H9 (cell line): ENCODE data around the gene KLK1. TPM values are rescaled to one million over a fixed set of nuclear protein-coding genes. Genes with fewer than 3 reads are reported as not detected.
A peak's percentile ranks its signal among the peaks of the same experiment; 100 is the strongest.

Experiments
- DNase-seq: peaks from one replicate; pipeline ENCODE4 v3.0.0-alpha.2; 2017
- H2AFZ ChIP-seq: one replicate; pipeline ENCODE4 v1.6.1; 2013; ENCODE audit warnings: mild to moderate bottlenecking, low read length, control low read depth, moderate library complexity
- H2AK5ac ChIP-seq: 2 replicates; pipeline ENCODE4 v1.6.1; 2013; ENCODE audit warnings: low read length, control low read depth, mixed read lengths; ENCODE audit not compliant: insufficient read length
- H2BK120ac ChIP-seq: one replicate; pipeline ENCODE4 v1.6.1; 2013; ENCODE audit warnings: low read depth, mild to moderate bottlenecking, low read length, control low read depth, inconsistent platforms; ENCODE audit not compliant: poor library complexity, severe bottlenecking
- H2BK12ac ChIP-seq: 2 replicates; pipeline ENCODE4 v1.6.1; 2013; ENCODE audit warnings: low read length, control low read depth, mixed read lengths, low read depth; ENCODE audit not compliant: insufficient read length
- H2BK15ac ChIP-seq: 2 replicates; pipeline ENCODE4 v1.6.1; 2013; ENCODE audit warnings: low read depth, low read length, control low read depth
- H2BK20ac ChIP-seq: one replicate; pipeline ENCODE4 v1.6.1; 2013; ENCODE audit warnings: low read depth, mild to moderate bottlenecking, low read length, control low read depth, inconsistent platforms; ENCODE audit not compliant: poor library complexity, severe bottlenecking
- H2BK5ac ChIP-seq: 2 replicates; pipeline ENCODE4 v1.6.1; 2013; ENCODE audit warnings: low read length, control low read depth, mixed read lengths; ENCODE audit not compliant: insufficient read length
- H3K14ac ChIP-seq: 2 replicates; pipeline ENCODE4 v1.6.1; 2013; ENCODE audit warnings: low read length, control low read depth; ENCODE audit not compliant: insufficient read depth
- H3K18ac ChIP-seq: 2 replicates; pipeline ENCODE4 v1.6.1; 2013; ENCODE audit warnings: low read depth, mild to moderate bottlenecking, mixed read lengths, low read length, control low read depth; ENCODE audit not compliant: insufficient read length
- H3K23ac ChIP-seq: 2 replicates; pipeline ENCODE4 v1.6.1; 2013; ENCODE audit warnings: low read length, control low read depth, mixed read lengths, low read depth; ENCODE audit not compliant: insufficient read length
- H3K23me2 ChIP-seq: 2 replicates; pipeline ENCODE4 v1.6.1; 2013; ENCODE audit warnings: low read depth, mild to moderate bottlenecking, mixed read lengths, low read length, control low read depth; ENCODE audit not compliant: insufficient read length, poor library complexity, severe bottlenecking
- H3K27ac ChIP-seq: 2 replicates; pipeline ENCODE4 v1.5.1; 2013; ENCODE audit warnings: low read length, control low read depth, mixed read lengths, low read depth; ENCODE audit not compliant: insufficient read length
- H3K27me3 ChIP-seq: 2 replicates; pipeline ENCODE4 v1.6.1; 2013; ENCODE audit warnings: low read length, control low read depth, inconsistent platforms; ENCODE audit not compliant: insufficient read depth
- H3K4ac ChIP-seq: 2 replicates; pipeline ENCODE4 v1.6.1; 2013; ENCODE audit warnings: low read depth, mild to moderate bottlenecking, control low read depth, inconsistent platforms, low read length, moderate library complexity
- H3K4me1 ChIP-seq: 2 replicates; pipeline ENCODE4 v1.6.1; 2013; ENCODE audit warnings: low read length, control low read depth, inconsistent platforms; ENCODE audit not compliant: insufficient read depth
- H3K4me2 ChIP-seq: 2 replicates; pipeline ENCODE4 v1.6.1; 2013; ENCODE audit warnings: low read length, control low read depth, mixed read lengths; ENCODE audit not compliant: insufficient read length, insufficient read depth
- H3K56ac ChIP-seq: 2 replicates; pipeline ENCODE4 v1.6.1; 2013; ENCODE audit warnings: low read depth, mild to moderate bottlenecking, mixed read lengths, low read length, control low read depth; ENCODE audit not compliant: insufficient read length
- H3K79me1 ChIP-seq: 2 replicates; pipeline ENCODE4 v1.6.1; 2013; ENCODE audit warnings: low read depth, mild to moderate bottlenecking, moderate library complexity, low read length, control low read depth, inconsistent platforms; ENCODE audit not compliant: insufficient read depth, poor library complexity, severe bottlenecking
- H3K79me2 ChIP-seq: 2 replicates; pipeline ENCODE4 v1.6.1; 2013; ENCODE audit warnings: low read length, control low read depth, inconsistent platforms; ENCODE audit not compliant: insufficient read depth
- H3K9ac ChIP-seq: 2 replicates; pipeline ENCODE4 v1.6.1; 2013; ENCODE audit warnings: low read length, control low read depth, mixed read lengths; ENCODE audit not compliant: insufficient read length; ENCODE audit errors: extremely low read depth
- H3K9me3 ChIP-seq: one replicate; pipeline ENCODE4 v1.6.1; 2013; ENCODE audit warnings: low read depth, low read length, inconsistent platforms; ENCODE audit not compliant: control insufficient read depth
- H3T11ph ChIP-seq: one replicate; pipeline ENCODE4 v1.6.1; 2013; ENCODE audit warnings: mild to moderate bottlenecking, low read length, control low read depth, inconsistent platforms
- H4K20me1 ChIP-seq: one replicate; pipeline ENCODE4 v1.6.1; 2013; ENCODE audit not compliant: control insufficient read depth, insufficient read length, insufficient read depth
- H4K5ac ChIP-seq: 2 replicates; pipeline ENCODE4 v1.6.1; 2013; ENCODE audit warnings: low read depth, mild to moderate bottlenecking, mixed read lengths, low read length, control low read depth; ENCODE audit not compliant: insufficient read length
- H4K8ac ChIP-seq: replicated peaks from 2 replicates; pipeline ENCODE4 v1.6.1; 2013; ENCODE audit warnings: low read length, control low read depth, mixed read lengths, low read depth; ENCODE audit not compliant: insufficient read length
- H4K91ac ChIP-seq: 2 replicates; pipeline ENCODE4 v1.6.1; 2013; ENCODE audit warnings: low read depth, mild to moderate bottlenecking, moderate library complexity, mixed read lengths, low read length, control low read depth; ENCODE audit not compliant: insufficient read length
- H3K27ac Mint-ChIP-seq, 3 experiments: 2 replicates in 2 of 3; 3 replicates in 1 of 3; pipeline ENCODE4 v1.8.0; 2020 to 2021; ENCODE audit warnings: mixed read lengths in 3 of 3, mild to moderate bottlenecking in 1 of 3, moderate library complexity in 1 of 3
- H3K27me3 Mint-ChIP-seq: 2 replicates; pipeline ENCODE4 v1.8.0; 2021; ENCODE audit warnings: low read depth, mild to moderate bottlenecking, moderate library complexity, mixed read lengths
- H3K36me3 Mint-ChIP-seq, 3 experiments: 2 replicates in 2 of 3; 3 replicates in 1 of 3; pipeline ENCODE4 v1.8.0; 2020 to 2021; ENCODE audit warnings: low read depth in 3 of 3, mixed read lengths in 3 of 3; ENCODE audit not compliant: insufficient read depth in 1 of 3
- H3K4me1 Mint-ChIP-seq, 2 experiments: 2 replicates each; pipeline ENCODE4 v1.8.0; 2020; ENCODE audit warnings: mixed read lengths in 2 of 2
- H3K4me3 Mint-ChIP-seq, 2 experiments: 2 replicates in 1 of 2; 3 replicates in 1 of 2; pipeline ENCODE4 v1.8.0; 2020 to 2021; ENCODE audit warnings: mild to moderate bottlenecking in 2 of 2, mixed read lengths in 2 of 2, moderate library complexity in 1 of 2
- H3K9me3 Mint-ChIP-seq, 2 experiments: 2 replicates in 1 of 2; 3 replicates in 1 of 2; pipeline ENCODE4 v1.8.0; 2020; ENCODE audit warnings: mild to moderate bottlenecking in 2 of 2, mixed read lengths in 2 of 2, moderate library complexity in 1 of 2
- CTCF ChIP-seq: fragments of 200-600 bp; sonication (generic); conservative IDR thresholded peaks from 3 replicates; pipeline ENCODE4 v1.8.0; 2021; ENCODE audit warnings: antibody characterized with exemption, mild to moderate bottlenecking
- WGBS: extraction: QIAGEN DNeasy Blood & Tissue Kit; methylation state at CpG from one replicate; pipeline ENCODE4 v1.1.7; 2013; ENCODE audit warnings: missing lambda C conversion rate, low lambda C conversion rate, mixed read lengths; ENCODE audit not compliant: insufficient read length; ENCODE audit errors: extremely low coverage; 5-methylcytosine and 5-hydroxymethylcytosine counted together
- total RNA-seq: library from RNA; stranded (reverse); gene quantifications from 2 replicates; pipeline ENCODE4 v1.2.1, GENCODE V29; 2021

The KLK1 gene
- total RNA-seq, 1 experiment from 2014 or later = 2.3 TPM

- Mint-ChIP-seq H3K4me3 (peak overlapping the region in 1 of 2 experiments; percentile 18; a peak in 4 of 5 replicates), H3K27ac (no peak overlapping the region; a peak in 1 of 7 replicates), H3K4me1 (peaks cover 13 to 26% of the 10 kb centered on the region in 2 experiments), H3K36me3 (no peaks in the 10 kb centered on the region), H3K27me3 (peaks cover 77% of the 10 kb centered on the region), H3K9me3 (no peaks in the 10 kb centered on the region; a peak in 3 of 5 replicates)
- no CpG with 5 or more reads among the region's 10 CpGs for WGBS
- H3K14ac ChIP-seq = no peak overlapping the region
- no peak overlapping the region for H2AFZ ChIP-seq
- H3K9me3 ChIP-seq = no peaks in the 10 kb centered on the region
- H2BK120ac ChIP-seq = no peak overlapping the region
- H3K23me2 ChIP-seq = peaks cover 4% of the 10 kb centered on the region
- no peak overlapping the region for H4K8ac ChIP-seq
- no peak overlapping the region for H2BK5ac ChIP-seq
- TF ChIP-seq CTCF = no peak
- no peak overlapping the region for H4K91ac ChIP-seq
- H3K4me1 ChIP-seq = no peaks in the 10 kb centered on the region
- H3K4ac ChIP-seq = no peak overlapping the region
- no peak overlapping the region for H2BK12ac ChIP-seq
- no peak overlapping the region for H3K18ac ChIP-seq
- H2AK5ac ChIP-seq = no peak overlapping the region
- DNase-seq = no peak
- no peak overlapping the region for H2BK15ac ChIP-seq
- no peak overlapping the region for H4K5ac ChIP-seq
- no peak overlapping the region for H3K27ac ChIP-seq
- H3K79me2 ChIP-seq = no peaks in the 10 kb centered on the region
- H4K20me1 ChIP-seq = no peaks in the 10 kb centered on the region
- H3K23ac ChIP-seq = no peak overlapping the region
- no peak overlapping the region for H3T11ph ChIP-seq
- H3K4me2 ChIP-seq = no peak overlapping the region
- no peak overlapping the region for H2BK20ac ChIP-seq
- H3K56ac ChIP-seq = no peak overlapping the region
- H3K9ac ChIP-seq = no peak overlapping the region
- peaks cover 2% of the 10 kb centered on the region; the same call in 1 of the 2 replicates for H3K27me3 ChIP-seq
- no peaks in the 10 kb centered on the region for H3K79me1 ChIP-seq
These were observed 13.7 kb upstream of the KLK1 start for GRCh38 chr19:50837300-50837699.
